Measurements from ENCODE around the gene VPS54. TPM values are rescaled to one million over a fixed set of nuclear protein-coding genes. Genes with fewer than 3 reads are reported as not detected.

VPS54 gene
- total RNA-seq, 4 donors from 2014 or later: 19.8 to 24.0 (median 22.2) TPM

- H3K4me3 ChIP-seq: no peak overlapping the region
- H3K4me1 ChIP-seq: peaks cover 0 to 7% (median 2%) of the 10 kb centered on the region in 4 donors
- peak overlapping the region in 1 of 4 donors; percentile 4 for H3K27ac ChIP-seq
- TF ChIP-seq POLR2A (IDR thresholded peaks at IDR 0.05): no peak
- TF ChIP-seq EP300 (IDR thresholded peaks at IDR 0.05): no peak
- no peak for TF ChIP-seq CTCF (IDR thresholded peaks at IDR 0.05)
- H3K36me3 ChIP-seq: peaks cover 0 to 77% (median 9%) of the 10 kb centered on the region in 3 donors
- WGBS, 2 donors: 49 to 50% methylated on average over 1 of the region's 1 CpG
- H3K27me3 ChIP-seq: no peaks in the 10 kb centered on the region
- H3K9me3 ChIP-seq: no peaks in the 10 kb centered on the region
- no peak for DNase-seq (ENCODE audit: low spot score in 2 of 2)
Observed at GRCh38 chr2:63891488-63892030, 127.7 kb downstream of the VPS54 start.

DNA sequence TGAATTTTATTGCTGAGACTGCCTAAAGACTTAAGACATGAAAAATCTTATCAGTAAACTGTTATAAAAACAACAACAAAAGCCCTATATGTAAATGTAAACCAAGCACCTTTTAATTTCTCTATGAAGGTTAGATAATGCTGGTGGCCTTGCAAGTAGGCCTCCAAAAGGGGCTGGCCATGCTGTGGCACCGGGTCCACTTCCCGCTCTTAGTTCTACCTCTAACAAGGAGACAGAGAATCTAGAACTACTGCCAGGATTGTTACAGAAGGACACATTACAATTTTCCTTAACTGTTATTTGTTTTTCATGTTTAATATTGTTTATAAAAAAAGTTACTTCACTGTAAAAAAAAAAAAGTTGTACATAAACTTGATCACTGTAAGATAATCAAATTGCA is 128.6 kb downstream of the VPS54 start:
- Histone ChIP-seq H3K27ac (no peak overlapping the region), H3K4me1 (peaks cover 0 to 7% (median 2%) of the 10 kb centered on the region in 4 donors), H3K4me3 (no peak overlapping the region), H3K27me3 (no peaks in the 10 kb centered on the region), H3K9me3 (no peaks in the 10 kb centered on the region), H3K36me3 (peaks cover 0 to 78% (median 9%) of the 10 kb centered on the region in 3 donors)
- DNase-seq (ENCODE audit: low spot score in 2 of 2): no peak
- WGBS, 2 donors: 92 to 94% methylated on average over 2 of the region's 2 CpGs
- no peak for TF ChIP-seq CTCF (IDR thresholded peaks at IDR 0.05)
- TF ChIP-seq POLR2A (IDR thresholded peaks at IDR 0.05): no peak
- TF ChIP-seq EP300 (IDR thresholded peaks at IDR 0.05): no peak

GRCh38 chr2:63888490-63889402 is 130.5 kb downstream of the VPS54 start:
- Histone ChIP-seq H3K36me3 (peaks cover 0 to 79% (median 9%) of the 10 kb centered on the region in 3 donors), H3K9me3 (no peaks in the 10 kb centered on the region), H3K4me1 (peaks cover 0 to 7% (median 2%) of the 10 kb centered on the region in 4 donors), H3K27me3 (no peaks in the 10 kb centered on the region), H3K27ac (no peak overlapping the region), H3K4me3 (no peak overlapping the region)
- peak; percentile 43 to 63 (median 53) for TF ChIP-seq CTCF (IDR thresholded peaks at IDR 0.05)
- peak in 1 of 2 donors; percentile 15 for TF ChIP-seq EP300 (IDR thresholded peaks at IDR 0.05)
- no peak for TF ChIP-seq POLR2A (IDR thresholded peaks at IDR 0.05)
- DNase-seq (ENCODE audit: low spot score in 2 of 2): peak in 1 of 2 donors; percentile 56
- 89 to 90% methylated on average over 6 of the region's 6 CpGs for WGBS, 2 donors

DNA sequence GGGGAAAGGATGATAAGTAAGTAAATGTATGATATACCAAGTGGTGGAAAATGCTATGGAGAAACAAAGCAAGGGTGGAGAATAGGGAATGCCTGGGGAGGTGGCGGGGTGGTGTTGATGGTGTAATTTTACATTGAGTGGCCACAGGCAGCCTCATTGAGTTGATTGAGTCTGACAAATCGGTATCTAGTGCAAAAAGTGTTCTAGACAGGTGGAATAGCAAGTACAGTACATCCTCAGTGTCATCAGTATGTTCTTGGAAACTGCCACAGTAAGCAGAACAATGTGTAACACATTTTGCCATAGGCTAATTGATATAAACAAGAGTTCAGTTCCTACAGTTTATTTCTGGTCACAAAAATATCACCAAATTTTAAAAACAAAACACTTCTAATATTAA is 131.2 kb downstream of the VPS54 start:
- WGBS, 2 donors: 92 to 93% methylated on average over 2 of the region's 2 CpGs
- H3K4me3 ChIP-seq: no peak overlapping the region
- no peaks in the 10 kb centered on the region for H3K27me3 ChIP-seq
- no peak for DNase-seq (ENCODE audit: low spot score in 2 of 2)
- no peaks in the 10 kb centered on the region for H3K9me3 ChIP-seq
- no peak overlapping the region for H3K27ac ChIP-seq
- peaks cover 0 to 7% (median 2%) of the 10 kb centered on the region in 4 donors for H3K4me1 ChIP-seq
- peaks cover 0 to 80% (median 9%) of the 10 kb centered on the region in 3 donors for H3K36me3 ChIP-seq
- TF ChIP-seq POLR2A (IDR thresholded peaks at IDR 0.05): no peak
- no peak for TF ChIP-seq CTCF (IDR thresholded peaks at IDR 0.05)
- TF ChIP-seq EP300 (IDR thresholded peaks at IDR 0.05): no peak

GRCh38 chr2:63886445-63886844 is 132.8 kb downstream of the VPS54 start:
- Histone ChIP-seq H3K27ac (no peak overlapping the region), H3K9me3 (no peaks in the 10 kb centered on the region), H3K27me3 (no peaks in the 10 kb centered on the region), H3K4me1 (no peaks in the 10 kb centered on the region), H3K36me3 (peaks cover 0 to 79% (median 16%) of the 10 kb centered on the region in 3 donors), H3K4me3 (no peak overlapping the region)
- no peak for TF ChIP-seq EP300 (IDR thresholded peaks at IDR 0.05)
- no peak for TF ChIP-seq CTCF (IDR thresholded peaks at IDR 0.05)
- TF ChIP-seq POLR2A (IDR thresholded peaks at IDR 0.05): no peak
- 93 to 98% methylated on average over 2 of the region's 2 CpGs for WGBS, 2 donors
- no peak for DNase-seq (ENCODE audit: low spot score in 2 of 2)

Data from tibial nerve (tissue), 4 donors.